HepG2 (cell line): ENCODE measurements around the gene ZNF700.
"Not testable (repeated sequence)": the region's sequence is repeated elsewhere in the genome, so short reads cannot be mapped to it uniquely, and the experiment has no call there.

Experiments
- AFF4 ChIP-seq: sonication (generic); formaldehyde crosslinking; IDR thresholded peaks from 2 replicates; pipeline ENCODE4 v1.4.0; 2020; ENCODE audit warnings: missing genetic modification reagents
- ELF1 ChIP-seq: sonication (generic); formaldehyde crosslinking; IDR thresholded peaks from 2 replicates; pipeline ENCODE4 v1.4.0; 2020; ENCODE audit warnings: missing genetic modification reagents
- ELF3 ChIP-seq: IDR thresholded peaks from 2 replicates; pipeline ENCODE4 v1.6.1; 2016; ENCODE audit warnings: missing genetic modification reagents, missing compliant biosample characterization
- FOXO1 ChIP-seq: sonication (generic); formaldehyde crosslinking; IDR thresholded peaks from 2 replicates; pipeline ENCODE4 v1.4.0; 2020; ENCODE audit warnings: missing genetic modification reagents
- HDAC6 ChIP-seq: fragments of 200-600 bp; sonication (generic); IDR thresholded peaks from 2 replicates; pipeline ENCODE4 v1.7.0; 2017; ENCODE audit warnings: mild to moderate bottlenecking, antibody characterized with exemption, low read length, low read depth
- IRF2 ChIP-seq: IDR thresholded peaks from 2 replicates; pipeline ENCODE4 v1.6.1; 2018; ENCODE audit warnings: missing genetic modification reagents, missing compliant biosample characterization
- KAT8 ChIP-seq: IDR thresholded peaks from 2 replicates; pipeline ENCODE4 v1.6.1; 2016; ENCODE audit warnings: missing genetic modification reagents, missing compliant biosample characterization
- MTA3 ChIP-seq: sonication (generic); formaldehyde crosslinking; IDR thresholded peaks from 2 replicates; pipeline ENCODE4 v1.4.0; 2020; ENCODE audit warnings: missing genetic modification reagents
- NFRKB ChIP-seq: fragments of 450-650 bp; IDR thresholded peaks from 2 replicates; pipeline ENCODE4 v1.6.1; 2017
- REST ChIP-seq, 2 experiments: IDR thresholded peaks; 2 replicates each; pipeline ENCODE4 v1.6.1; 2011 to 2012; ENCODE audit warnings: low read length in 2 of 2, borderline replicate concordance in 1 of 2, low read depth in 1 of 2, mild to moderate bottlenecking in 1 of 2, moderate library complexity in 1 of 2
- TCF7 ChIP-seq: sonication (generic); IDR thresholded peaks from 2 replicates; pipeline ENCODE4 v1.6.1; 2016; ENCODE audit warnings: antibody characterized with exemption, low read depth
- ZNF781 ChIP-seq: sonication (generic); formaldehyde crosslinking; IDR thresholded peaks from 2 replicates; pipeline ENCODE4 v1.5.1; 2020; ENCODE audit warnings: borderline replicate concordance, mild to moderate bottlenecking, missing genetic modification reagents; ENCODE audit errors: not compliant biosample characterization
- TF ChIP-seq, protein P1 (sequence below): sonication (generic); formaldehyde crosslinking; IDR thresholded peaks from 2 replicates; pipeline ENCODE4 v1.5.0; 2020; ENCODE audit warnings: mild to moderate bottlenecking, missing genetic modification reagents, moderate library complexity
- TF ChIP-seq, protein P2 (sequence below): sonication (generic); formaldehyde crosslinking; IDR thresholded peaks from 2 replicates; pipeline ENCODE4 v1.4.0; 2020; ENCODE audit warnings: mild to moderate bottlenecking, missing genetic modification reagents, borderline replicate concordance

DNA sequence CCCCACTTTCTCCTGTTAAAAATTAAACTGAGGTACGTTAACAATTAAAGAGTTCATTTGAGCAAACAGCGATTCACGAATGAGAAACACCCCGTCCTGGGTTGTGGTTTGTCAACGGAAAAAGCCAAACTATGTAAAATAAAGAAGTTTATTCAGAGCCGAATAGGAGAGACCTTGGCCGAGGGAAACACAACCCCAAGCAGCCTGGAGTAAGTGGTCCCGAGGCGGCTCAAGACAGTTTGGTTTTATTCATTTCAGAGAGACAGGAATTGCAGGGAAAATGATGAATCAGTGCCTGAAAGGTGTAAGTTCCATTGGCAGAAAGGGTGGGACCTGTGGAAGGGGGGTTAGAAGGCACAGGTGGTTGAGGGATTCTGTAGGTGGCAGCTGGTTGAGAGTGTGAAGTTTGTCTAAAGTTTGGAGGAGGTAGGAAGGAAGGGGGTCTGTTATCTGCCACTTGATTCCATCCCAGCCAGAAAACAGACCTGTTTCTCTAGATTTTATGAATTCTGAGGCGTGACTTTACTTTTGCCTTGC, 812 bp downstream of the ZNF700 start:
- not testable (repeated sequence) for TF ChIP-seq HDAC6; ELF1; FOXO1; IRF2; AFF4; ZNF781 (CRISPR knock-in tag); TCF7; REST (IDR thresholded peaks at IDR 0.05; ENCODE audit: borderline replicate concordance in 1 of 2, low read depth in 1 of 2, low read length in 2 of 2); KAT8 (CRISPR knock-in tag); MTA3 (CRISPR knock-in tag); ELF3; NFRKB
- TF ChIP-seq, protein P1, sequence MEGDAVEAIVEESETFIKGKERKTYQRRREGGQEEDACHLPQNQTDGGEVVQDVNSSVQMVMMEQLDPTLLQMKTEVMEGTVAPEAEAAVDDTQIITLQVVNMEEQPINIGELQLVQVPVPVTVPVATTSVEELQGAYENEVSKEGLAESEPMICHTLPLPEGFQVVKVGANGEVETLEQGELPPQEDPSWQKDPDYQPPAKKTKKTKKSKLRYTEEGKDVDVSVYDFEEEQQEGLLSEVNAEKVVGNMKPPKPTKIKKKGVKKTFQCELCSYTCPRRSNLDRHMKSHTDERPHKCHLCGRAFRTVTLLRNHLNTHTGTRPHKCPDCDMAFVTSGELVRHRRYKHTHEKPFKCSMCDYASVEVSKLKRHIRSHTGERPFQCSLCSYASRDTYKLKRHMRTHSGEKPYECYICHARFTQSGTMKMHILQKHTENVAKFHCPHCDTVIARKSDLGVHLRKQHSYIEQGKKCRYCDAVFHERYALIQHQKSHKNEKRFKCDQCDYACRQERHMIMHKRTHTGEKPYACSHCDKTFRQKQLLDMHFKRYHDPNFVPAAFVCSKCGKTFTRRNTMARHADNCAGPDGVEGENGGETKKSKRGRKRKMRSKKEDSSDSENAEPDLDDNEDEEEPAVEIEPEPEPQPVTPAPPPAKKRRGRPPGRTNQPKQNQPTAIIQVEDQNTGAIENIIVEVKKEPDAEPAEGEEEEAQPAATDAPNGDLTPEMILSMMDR (CRISPR knock-in tag) = not testable (repeated sequence)
- TF ChIP-seq, protein P2, sequence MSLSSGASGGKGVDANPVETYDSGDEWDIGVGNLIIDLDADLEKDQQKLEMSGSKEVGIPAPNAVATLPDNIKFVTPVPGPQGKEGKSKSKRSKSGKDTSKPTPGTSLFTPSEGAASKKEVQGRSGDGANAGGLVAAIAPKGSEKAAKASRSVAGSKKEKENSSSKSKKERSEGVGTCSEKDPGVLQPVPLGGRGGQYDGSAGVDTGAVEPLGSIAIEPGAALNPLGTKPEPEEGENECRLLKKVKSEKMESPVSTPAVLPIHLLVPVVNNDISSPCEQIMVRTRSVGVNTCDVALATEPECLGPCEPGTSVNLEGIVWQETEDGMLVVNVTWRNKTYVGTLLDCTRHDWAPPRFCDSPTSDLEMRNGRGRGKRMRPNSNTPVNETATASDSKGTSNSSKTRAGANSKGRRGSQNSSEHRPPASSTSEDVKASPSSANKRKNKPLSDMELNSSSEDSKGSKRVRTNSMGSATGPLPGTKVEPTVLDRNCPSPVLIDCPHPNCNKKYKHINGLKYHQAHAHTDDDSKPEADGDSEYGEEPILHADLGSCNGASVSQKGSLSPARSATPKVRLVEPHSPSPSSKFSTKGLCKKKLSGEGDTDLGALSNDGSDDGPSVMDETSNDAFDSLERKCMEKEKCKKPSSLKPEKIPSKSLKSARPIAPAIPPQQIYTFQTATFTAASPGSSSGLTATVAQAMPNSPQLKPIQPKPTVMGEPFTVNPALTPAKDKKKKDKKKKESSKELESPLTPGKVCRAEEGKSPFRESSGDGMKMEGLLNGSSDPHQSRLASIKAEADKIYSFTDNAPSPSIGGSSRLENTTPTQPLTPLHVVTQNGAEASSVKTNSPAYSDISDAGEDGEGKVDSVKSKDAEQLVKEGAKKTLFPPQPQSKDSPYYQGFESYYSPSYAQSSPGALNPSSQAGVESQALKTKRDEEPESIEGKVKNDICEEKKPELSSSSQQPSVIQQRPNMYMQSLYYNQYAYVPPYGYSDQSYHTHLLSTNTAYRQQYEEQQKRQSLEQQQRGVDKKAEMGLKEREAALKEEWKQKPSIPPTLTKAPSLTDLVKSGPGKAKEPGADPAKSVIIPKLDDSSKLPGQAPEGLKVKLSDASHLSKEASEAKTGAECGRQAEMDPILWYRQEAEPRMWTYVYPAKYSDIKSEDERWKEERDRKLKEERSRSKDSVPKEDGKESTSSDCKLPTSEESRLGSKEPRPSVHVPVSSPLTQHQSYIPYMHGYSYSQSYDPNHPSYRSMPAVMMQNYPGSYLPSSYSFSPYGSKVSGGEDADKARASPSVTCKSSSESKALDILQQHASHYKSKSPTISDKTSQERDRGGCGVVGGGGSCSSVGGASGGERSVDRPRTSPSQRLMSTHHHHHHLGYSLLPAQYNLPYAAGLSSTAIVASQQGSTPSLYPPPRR (CRISPR knock-in tag) = not testable (repeated sequence)
